ENCODE data around the gene TMEM138. TPM values are rescaled to one million over a fixed set of nuclear protein-coding genes. Genes with fewer than 3 reads are reported as not detected.

Gene TMEM138
- total RNA-seq, 2 experiments from 2014 or later: 59.2 to 60.9 TPM

GRCh38 chr11:61335355-61335710 is 26.8 kb upstream of the TMEM138 start:
- no peak overlapping the region for H3K27ac ChIP-seq (ENCODE audit: low read depth in 1 of 2, low read length in 2 of 2)
- peaks cover 52% of the 10 kb centered on the region for H3K4me1 ChIP-seq (ENCODE audit: insufficient read depth, low read length)
- H3K4me3 ChIP-seq (ENCODE audit: low read length): no peak overlapping the region
- no peak for ATAC-seq (ENCODE audit: poor library complexity)
- Mint-ChIP-seq H3K27ac (peak overlapping the region; percentile 95), H3K27me3 (no peaks in the 10 kb centered on the region), H3K9me3 (no peaks in the 10 kb centered on the region), H3K4me1 (ENCODE audit: low read depth) (peaks cover 48% of the 10 kb centered on the region), H3K4me3 (peak overlapping the region; percentile 34), H3K36me3 (ENCODE audit: low read depth) (peaks cover 32% of the 10 kb centered on the region)
- no peaks in the 10 kb centered on the region for H3K27me3 ChIP-seq (ENCODE audit: control insufficient read depth in 1 of 2, insufficient read depth in 2 of 2, low read length in 2 of 2)
- no peak for DNase-seq
- CTCF ChIA-PET: interaction anchor here (0.6 to 6.0 kb wide), 6 partner anchors 8 to 100 kb away, joined by 3 to 173 read pairs (median 30); partner anchors contain the start of genes CYB561A3, TMEM138 and TMEM216
- TF ChIP-seq, protein P1, sequence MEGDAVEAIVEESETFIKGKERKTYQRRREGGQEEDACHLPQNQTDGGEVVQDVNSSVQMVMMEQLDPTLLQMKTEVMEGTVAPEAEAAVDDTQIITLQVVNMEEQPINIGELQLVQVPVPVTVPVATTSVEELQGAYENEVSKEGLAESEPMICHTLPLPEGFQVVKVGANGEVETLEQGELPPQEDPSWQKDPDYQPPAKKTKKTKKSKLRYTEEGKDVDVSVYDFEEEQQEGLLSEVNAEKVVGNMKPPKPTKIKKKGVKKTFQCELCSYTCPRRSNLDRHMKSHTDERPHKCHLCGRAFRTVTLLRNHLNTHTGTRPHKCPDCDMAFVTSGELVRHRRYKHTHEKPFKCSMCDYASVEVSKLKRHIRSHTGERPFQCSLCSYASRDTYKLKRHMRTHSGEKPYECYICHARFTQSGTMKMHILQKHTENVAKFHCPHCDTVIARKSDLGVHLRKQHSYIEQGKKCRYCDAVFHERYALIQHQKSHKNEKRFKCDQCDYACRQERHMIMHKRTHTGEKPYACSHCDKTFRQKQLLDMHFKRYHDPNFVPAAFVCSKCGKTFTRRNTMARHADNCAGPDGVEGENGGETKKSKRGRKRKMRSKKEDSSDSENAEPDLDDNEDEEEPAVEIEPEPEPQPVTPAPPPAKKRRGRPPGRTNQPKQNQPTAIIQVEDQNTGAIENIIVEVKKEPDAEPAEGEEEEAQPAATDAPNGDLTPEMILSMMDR (IDR thresholded peaks at IDR 0.05): no peak
- POLR2A ChIA-PET: interaction anchor here (1.3 to 4.4 kb wide), 7 partner anchors 22 to 94 kb away, joined by 3 to 45 read pairs (median 35); partner anchors contain the start of genes CPSF7, CYB561A3, SDHAF2 and TMEM138
- peaks cover 3% of the 10 kb centered on the region for H3K36me3 ChIP-seq (ENCODE audit: insufficient read depth, low read length)
- intact Hi-C loops (cut with DNase I, micrococcal nuclease): loop anchor here (2.0 to 5.0 kb wide), 3 partner anchors 93 to 247 kb away; partner anchors contain the start of genes CPSF7 (in 1 of the 2) and SYT7 (in 1 of the 2)
- H3K9me3 ChIP-seq (ENCODE audit: control insufficient read depth in 1 of 2, insufficient read depth in 1 of 2, low read length in 2 of 2): no peaks in the 10 kb centered on the region

DNA sequence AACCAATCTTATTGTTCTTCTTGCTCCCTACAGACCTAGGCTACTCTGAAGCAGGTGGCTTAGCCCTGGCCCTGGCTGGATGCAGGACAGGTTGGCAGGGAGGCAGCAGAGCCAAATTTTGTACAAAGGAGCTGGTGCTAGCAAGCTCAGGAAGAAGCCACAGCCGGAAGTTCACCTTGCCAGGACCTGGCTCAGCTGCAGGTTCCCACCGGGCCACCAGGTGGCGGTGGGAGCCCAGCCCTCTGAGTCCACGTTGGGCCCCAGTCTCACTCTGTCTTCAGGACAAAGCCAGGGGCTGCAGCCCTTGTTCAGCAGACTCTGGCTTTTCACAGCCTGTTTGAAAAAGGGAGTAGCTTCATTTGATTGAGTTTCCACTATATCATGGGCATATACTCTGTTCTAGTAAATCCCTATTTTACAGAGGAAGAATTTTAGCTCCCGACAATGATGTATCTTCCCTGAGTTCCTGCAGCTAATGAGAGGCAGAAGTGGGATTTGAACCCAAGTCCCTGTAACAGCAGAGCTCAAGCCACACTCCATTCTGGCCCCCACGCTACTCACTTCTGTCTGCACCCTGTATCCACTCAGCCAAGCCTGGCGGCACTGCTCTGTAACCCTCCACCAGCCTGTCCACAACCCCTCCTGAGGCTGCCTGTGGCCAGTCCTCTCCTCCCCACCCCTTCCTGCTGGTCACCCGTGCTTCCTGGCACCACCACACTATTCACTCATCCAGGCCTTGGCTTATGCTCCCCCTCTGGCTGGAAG is 25.8 kb upstream of the TMEM138 start:
- Mint-ChIP-seq H3K36me3 (ENCODE audit: low read depth) (peaks cover 28% of the 10 kb centered on the region), H3K27ac (peak overlapping the region; percentile 86), H3K4me1 (ENCODE audit: low read depth) (peaks cover 38% of the 10 kb centered on the region), H3K27me3 (no peaks in the 10 kb centered on the region), H3K9me3 (no peaks in the 10 kb centered on the region), H3K4me3 (peak overlapping the region; percentile 63)
- Histone ChIP-seq H3K9me3 (ENCODE audit: control insufficient read depth in 1 of 2, insufficient read depth in 1 of 2, low read length in 2 of 2) (no peaks in the 10 kb centered on the region), H3K4me1 (ENCODE audit: insufficient read depth, low read length) (peaks cover 44% of the 10 kb centered on the region), H3K36me3 (ENCODE audit: insufficient read depth, low read length) (peaks cover 5% of the 10 kb centered on the region), H3K27me3 (ENCODE audit: control insufficient read depth in 1 of 2, insufficient read depth in 2 of 2, low read length in 2 of 2) (no peaks in the 10 kb centered on the region), H3K4me3 (ENCODE audit: low read length) (no peak overlapping the region), H3K27ac (ENCODE audit: low read depth in 1 of 2, low read length in 2 of 2) (peak overlapping the region; percentile 13 to 44)
- ATAC-seq (ENCODE audit: poor library complexity) (peak; percentile 65), DNase-seq (peak; percentile 73 to 92 (median 80))
- intact Hi-C loops (cut with DNase I, micrococcal nuclease): loop anchor here (1.0 to 5.0 kb wide), 7 partner anchors 25 to 246 kb away; partner anchors contain the start of genes CYB561A3 (in 1 of the 2), SYT7 (in 1 of the 2), TMEM138 (in 1 of the 2) and TMEM216 (in 1 of the 2)
- ChIA-PET POLR2A (interaction anchor here (0.6 to 4.4 kb wide), 12 partner anchors 13 to 430 kb away, joined by 3 to 45 read pairs (median 6); partner anchors contain the start of genes CPSF7, CYB561A3, PRPF19 and SDHAF2), CTCF (interaction anchor here (0.6 to 6.0 kb wide), 20 partner anchors 9 to 506 kb away, joined by 3 to 173 read pairs (median 6); partner anchors contain the start of genes CPSF7, CYB561A3, SDHAF2 and TMEM138)
- TF ChIP-seq, protein P1 (IDR thresholded peaks at IDR 0.05): peak; percentile 95

DNA sequence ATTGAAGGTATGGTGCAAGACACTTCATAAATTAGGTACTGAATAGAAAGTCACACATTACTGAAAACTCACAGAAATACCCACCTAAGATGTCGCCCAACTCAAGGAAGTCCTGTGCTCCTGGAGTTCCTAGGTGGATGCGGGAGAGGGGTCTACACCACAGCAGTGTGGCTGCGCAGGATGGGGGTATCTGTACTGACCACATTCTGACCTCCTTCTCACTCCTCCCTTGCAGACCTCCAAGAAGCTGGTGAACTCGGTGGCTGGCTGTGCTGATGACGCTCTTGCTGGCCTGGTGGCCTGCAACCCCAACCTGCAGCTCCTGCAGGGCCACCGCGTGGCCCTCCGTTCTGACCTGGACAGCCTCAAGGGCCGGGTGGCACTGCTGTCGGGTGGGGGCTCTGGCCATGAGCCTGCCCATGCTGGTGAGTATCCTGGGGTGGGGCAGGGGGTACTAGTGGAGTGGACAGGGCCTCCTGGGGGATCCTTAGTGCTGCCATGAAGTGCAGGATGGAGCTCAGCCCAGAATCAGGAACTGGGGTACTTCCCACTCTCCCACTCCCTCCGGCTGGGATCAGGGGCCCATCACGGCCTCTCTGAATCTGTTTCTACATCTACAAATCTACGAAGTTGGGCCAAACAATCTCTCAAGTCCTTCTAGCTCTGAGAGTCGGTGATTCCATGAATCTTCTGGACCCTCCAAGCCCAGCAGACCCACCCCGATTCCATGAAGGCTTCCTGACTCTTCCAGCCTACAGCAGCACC is 24.3 kb upstream of the TMEM138 start:
- POLR2A ChIA-PET: interaction anchor here (1.0 to 3.8 kb wide), 3 partner anchors 24 to 54 kb away, joined by 3 to 43 read pairs (median 8); partner anchors contain the start of genes CYB561A3, TMEM138 and TMEM216
- ATAC-seq (ENCODE audit: poor library complexity) (no peak), DNase-seq (no peak)
- intact Hi-C loops (cut with DNase I, micrococcal nuclease): loop anchor here (2.0 to 5.0 kb wide), 4 partner anchors 25 to 244 kb away; partner anchors contain the start of genes SYT7 (in 1 of the 2), TMEM138 (in 1 of the 2) and TMEM216 (in 1 of the 2)
- H3K4me3 Mint-ChIP-seq: no peak overlapping the region
- peaks cover 22% of the 10 kb centered on the region for H3K36me3 Mint-ChIP-seq (ENCODE audit: low read depth)
- no peak overlapping the region for H3K4me3 ChIP-seq (ENCODE audit: low read length)
- H3K36me3 ChIP-seq (ENCODE audit: insufficient read depth, low read length): peaks cover 10% of the 10 kb centered on the region
- peaks cover 22% of the 10 kb centered on the region for H3K4me1 Mint-ChIP-seq (ENCODE audit: low read depth)
- no peak overlapping the region for H3K27ac ChIP-seq (ENCODE audit: low read depth in 1 of 2, low read length in 2 of 2)
- no peak overlapping the region for H3K27ac Mint-ChIP-seq
- H3K27me3 Mint-ChIP-seq: no peaks in the 10 kb centered on the region
- H3K27me3 ChIP-seq (ENCODE audit: control insufficient read depth in 1 of 2, insufficient read depth in 2 of 2, low read length in 2 of 2): no peaks in the 10 kb centered on the region
- no peaks in the 10 kb centered on the region for H3K9me3 Mint-ChIP-seq
- CTCF ChIA-PET: interaction anchor here (6.0 kb wide), 1 partner anchor 47 kb away, joined by 173 read pairs; no protein-coding TSS in a partner anchor
- H3K9me3 ChIP-seq (ENCODE audit: control insufficient read depth in 1 of 2, insufficient read depth in 1 of 2, low read length in 2 of 2): no peaks in the 10 kb centered on the region
- H3K4me1 ChIP-seq (ENCODE audit: insufficient read depth, low read length): peaks cover 29% of the 10 kb centered on the region
- TF ChIP-seq, protein P1 (IDR thresholded peaks at IDR 0.05): no peak
